GM18907 (cell line): Measurements from ENCODE around the gene COLEC11.

ENCODE experiments used
- ATAC-seq: cut with Tn5 transposase; IDR thresholded peaks from one replicate; pipeline ENCODE4 v1.9.1; 2021; ENCODE audit warnings: mild to moderate bottlenecking, moderate library complexity; ENCODE audit not compliant: unreplicated experiment

COLEC11 gene

GRCh38 chr2:3667151-3667631 is 72.3 kb downstream of the COLEC11 start:
- ATAC-seq, result no peak

DNA sequence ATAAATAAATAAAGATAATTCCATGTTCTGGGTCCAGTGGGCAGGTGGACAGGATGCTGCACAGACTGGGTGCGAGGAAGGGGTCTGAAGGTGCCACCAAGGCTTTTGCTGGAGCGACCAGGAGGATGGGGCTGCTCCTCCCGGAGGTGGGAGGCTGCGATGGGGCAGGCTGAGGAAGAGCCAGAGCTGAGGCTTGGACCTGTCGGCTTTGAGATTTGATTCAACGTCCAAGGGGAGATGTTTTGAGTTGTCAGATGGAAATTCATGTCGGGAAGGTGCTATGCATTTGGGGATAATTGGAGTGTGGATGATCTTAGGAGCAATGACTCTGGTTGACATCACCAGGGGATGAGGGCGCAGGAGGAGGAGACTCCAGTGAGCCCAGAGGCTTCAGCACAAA is 74.7 kb downstream of the COLEC11 start:
- no peak for ATAC-seq

DNA sequence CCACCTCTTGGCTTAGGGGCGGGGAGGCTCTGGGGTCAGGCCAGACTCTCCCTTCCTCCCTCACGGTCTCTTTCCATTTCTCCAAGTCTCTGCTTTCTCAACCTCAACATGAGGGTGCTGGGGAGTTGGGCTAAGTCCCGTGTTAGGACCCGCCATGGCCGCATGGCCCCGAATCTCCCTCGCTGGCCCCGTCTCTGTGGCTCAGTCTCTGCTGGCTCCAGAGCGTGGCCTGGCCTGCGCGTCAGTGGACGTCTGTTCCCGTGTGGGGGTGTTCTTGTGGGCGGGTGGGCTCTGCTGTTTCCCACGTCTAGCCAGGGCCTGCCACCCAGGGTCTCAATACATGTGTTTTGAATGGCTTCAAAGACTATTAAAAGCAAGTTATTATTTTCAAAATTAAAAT is 75.5 kb downstream of the COLEC11 start:
- no peak for ATAC-seq

GRCh38 chr2:3670941-3671340 is 76.0 kb downstream of the COLEC11 start:
- no peak for ATAC-seq

- ATAC-seq, result no peak
These were observed 78.2 kb downstream of the COLEC11 start for GRCh38 chr2:3672861-3673678.

DNA sequence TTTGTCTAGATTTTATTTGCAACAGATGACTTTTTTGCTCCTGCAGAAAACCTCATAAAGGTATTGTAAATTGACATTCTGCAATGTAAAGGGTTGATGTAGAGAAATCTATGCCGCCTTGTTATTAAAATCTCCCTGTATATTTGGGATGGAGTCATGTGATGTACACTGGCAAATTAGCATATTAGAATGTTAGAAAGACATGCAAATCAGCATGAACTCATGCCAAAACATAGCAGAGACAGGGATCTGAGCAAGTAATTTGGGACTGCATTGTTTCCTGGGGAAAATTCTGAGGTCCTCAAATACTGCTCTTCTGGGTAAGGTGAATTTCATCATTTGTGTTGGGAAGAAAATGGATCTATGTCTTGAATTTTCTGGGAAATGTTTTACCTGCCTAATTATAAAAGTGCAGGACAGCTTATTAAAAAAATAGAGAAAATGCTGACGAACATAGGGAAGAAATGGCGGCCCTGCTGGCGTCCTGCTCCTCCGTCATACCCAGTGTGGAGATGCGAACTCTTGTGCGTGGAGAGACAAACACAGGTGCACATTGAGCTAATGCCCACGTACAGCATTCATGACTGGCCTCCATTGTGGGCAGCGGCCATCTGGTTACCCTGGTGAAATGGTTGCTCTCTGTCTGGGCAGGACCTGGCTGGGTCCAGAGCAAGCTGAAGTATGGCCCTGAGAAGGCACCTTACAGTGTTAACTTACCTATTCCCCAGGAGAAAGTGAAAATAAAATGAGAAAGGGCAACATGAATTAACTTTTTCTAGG is 79.3 kb downstream of the COLEC11 start:
- no peak for ATAC-seq

DNA sequence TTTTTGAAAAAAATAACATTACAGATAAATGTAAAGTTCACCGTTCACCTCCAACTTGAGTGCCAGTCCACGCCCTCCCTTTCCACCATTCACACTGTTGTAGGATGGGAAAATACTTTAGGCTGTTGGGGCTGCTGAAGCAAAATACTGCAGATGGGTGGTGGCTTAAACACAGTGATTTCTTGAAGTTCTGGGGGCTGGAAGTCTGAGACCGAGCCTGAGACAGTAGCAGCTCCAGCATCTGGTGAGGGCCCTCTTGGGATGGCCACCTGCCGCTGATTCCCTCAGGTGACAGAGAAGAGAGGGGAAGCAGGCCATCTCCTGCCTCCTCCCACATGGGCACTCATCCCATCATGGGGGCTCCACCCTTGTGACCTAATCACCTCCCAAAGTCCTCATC is 80.8 kb downstream of the COLEC11 start:
- ATAC-seq, result no peak

GRCh38 chr2:3677436-3677835 is 82.5 kb downstream of the COLEC11 start:
- no peak for ATAC-seq

DNA sequence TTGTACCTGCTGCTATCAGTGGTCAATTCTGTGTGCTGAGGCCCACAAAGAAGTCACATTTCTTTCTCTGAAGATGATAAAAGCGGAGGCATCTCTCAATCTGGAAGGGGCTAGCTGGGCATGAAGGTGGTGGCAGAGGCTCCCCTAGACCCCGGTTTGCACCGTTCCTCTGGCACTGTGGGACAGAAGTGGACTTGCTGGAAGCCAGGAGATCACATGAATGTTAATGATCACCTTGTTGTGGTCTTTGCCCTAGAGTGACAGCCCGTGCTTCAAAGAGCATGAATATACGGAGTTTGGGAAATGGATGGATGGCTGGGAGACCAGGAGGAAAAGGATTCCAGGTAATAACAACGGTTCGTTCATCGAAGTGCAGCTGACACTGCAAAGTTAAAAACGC is 83.3 kb downstream of the COLEC11 start:
- ATAC-seq, result no peak

DNA sequence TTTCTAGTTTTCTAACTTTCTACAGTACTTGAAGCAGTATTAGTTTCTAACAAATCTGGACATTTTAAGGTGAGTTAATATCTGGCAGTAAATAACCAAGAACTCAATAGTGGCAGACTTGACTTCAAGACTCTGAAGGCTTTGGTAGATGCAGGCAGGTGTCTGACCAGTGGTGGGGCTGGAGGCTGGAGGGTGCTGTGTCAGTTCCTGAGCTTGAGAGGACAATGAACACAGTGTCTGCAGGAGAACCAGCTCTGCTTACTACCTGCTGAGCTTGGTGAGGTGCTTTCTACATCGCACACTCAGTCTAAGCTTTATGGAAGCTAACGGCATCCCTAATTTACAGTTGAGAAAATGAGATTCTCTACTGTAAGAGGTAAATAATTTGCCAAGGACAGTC is 84.3 kb downstream of the COLEC11 start:
- no peak for ATAC-seq

DNA sequence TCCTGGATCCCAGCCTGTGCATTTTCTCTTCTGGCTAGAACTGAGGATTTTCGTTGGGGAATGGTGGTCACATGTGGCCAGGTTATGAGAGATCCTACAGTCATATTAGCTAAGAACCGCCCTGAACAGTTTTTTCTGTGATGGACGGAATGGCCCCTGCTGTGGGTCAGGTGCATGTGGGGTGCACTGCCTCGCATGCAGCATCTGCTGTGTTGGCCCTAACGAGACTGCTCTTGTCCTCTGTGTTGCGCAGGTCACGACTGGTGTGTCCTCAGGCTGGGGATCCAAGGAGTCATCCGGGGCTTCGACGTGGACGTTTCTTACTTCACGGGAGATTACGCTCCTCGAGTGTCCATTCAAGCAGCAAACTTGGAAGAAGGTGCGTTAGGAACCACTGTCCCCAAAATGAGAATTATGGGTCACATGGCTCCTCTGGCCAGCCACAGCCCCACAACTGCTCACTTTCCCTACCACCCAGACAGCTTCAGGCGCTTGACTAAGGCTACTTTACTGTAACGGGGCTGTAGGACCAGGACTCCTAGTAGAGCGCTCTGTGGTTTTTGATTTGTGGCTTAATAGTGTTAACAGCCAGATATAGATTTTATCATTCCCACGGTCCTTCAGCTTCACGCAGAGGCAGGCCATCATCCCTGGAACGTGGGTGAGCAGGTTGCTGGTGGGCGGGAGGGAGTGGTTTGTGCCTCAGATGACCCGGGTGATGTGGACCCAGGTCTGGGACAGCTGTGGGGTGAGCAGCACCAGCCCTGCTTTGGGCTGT is 84.9 kb downstream of the COLEC11 start:
- no peak for ATAC-seq

- no peak for ATAC-seq
These were observed 85.8 kb downstream of the COLEC11 start for GRCh38 chr2:3680548-3681345.

GRCh38 chr2:3681625-3682024 is 86.7 kb downstream of the COLEC11 start:
- ATAC-seq, result no peak

DNA sequence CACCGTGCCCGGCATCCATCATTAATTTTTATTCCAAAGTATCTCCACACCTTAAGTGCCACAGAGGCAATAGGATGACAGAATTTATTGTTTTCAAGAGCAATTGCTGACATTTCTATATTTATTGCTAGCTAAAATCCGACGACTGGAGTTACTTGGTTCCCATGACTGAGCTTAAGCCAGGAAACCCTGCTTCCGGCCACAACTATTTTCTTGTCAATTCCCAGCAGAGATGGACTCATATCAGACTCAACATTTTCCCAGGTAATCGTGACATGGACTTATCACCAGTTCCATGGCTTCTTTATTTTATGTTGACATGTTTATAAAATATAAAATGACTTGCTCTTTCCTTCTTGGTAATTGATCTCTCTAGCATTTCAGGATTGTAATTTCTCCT is 87.9 kb downstream of the COLEC11 start:
- ATAC-seq, result no peak

- ATAC-seq, result no peak
These were observed 89.0 kb downstream of the COLEC11 start for GRCh38 chr2:3683748-3684454.

GRCh38 chr2:3689998-3690748 is 95.3 kb downstream of the COLEC11 start:
- no peak for ATAC-seq

DNA sequence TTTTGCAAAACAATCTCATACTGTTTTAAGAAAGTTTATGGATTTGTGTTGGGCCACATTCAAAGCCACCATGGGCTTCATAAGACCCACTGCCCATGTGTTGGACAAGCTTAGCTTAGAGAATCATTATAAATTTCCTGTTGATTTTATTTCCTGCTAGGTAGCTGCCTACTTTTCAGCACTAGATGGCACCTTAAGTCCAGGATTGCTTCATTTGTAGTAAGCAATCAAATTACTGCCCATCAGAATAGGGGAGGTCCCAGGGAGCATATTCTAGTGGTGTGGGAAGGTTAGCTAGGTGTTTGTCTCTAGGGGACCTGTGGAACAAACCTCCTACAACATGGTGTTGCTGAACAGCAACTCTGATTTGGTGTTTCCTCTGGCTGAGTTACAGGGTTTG is 97.5 kb downstream of the COLEC11 start:
- no peak for ATAC-seq
